GM10266 (cell line): ENCODE results near the gene CLN3.
"Not testable (repeated sequence)": the region's sequence is repeated elsewhere in the genome, so short reads cannot be mapped to it uniquely, and the experiment has no call there.

Source experiments
- DNase-seq: peaks from one replicate; pipeline ENCODE4 v3.0.0; 2012; ENCODE audit errors: extremely low spot score
- CTCF ChIP-seq: IDR thresholded peaks from 2 replicates; pipeline ENCODE4 v1.5.1; 2012; ENCODE audit warnings: mild to moderate bottlenecking, low read depth; ENCODE audit not compliant: control insufficient read depth, insufficient read depth; ENCODE audit errors: missing control alignments

CLN3 gene

GRCh38 chr16:28486266-28486665, 5.6 kb downstream of the CLN3 start:
- no peak for TF ChIP-seq CTCF

GRCh38 chr16:28483361-28483760, 8.5 kb downstream of the CLN3 start:
- DNase-seq, result not testable (repeated sequence)

More at GRCh38 chr16:28486266-28486665, 5.6 kb downstream of the CLN3 start:
- no peak for DNase-seq

- no peak for TF ChIP-seq CTCF
- no peak for DNase-seq
Observed at GRCh38 chr16:28482026-28482425, 9.8 kb downstream of the CLN3 start.

- no peak for TF ChIP-seq CTCF
- no peak for DNase-seq
Observed at GRCh38 chr16:28478506-28479180, 13.2 kb downstream of the CLN3 start.

GRCh38 chr16:28477311-28477920, 14.5 kb downstream of the CLN3 start:
- no peak for TF ChIP-seq CTCF
- DNase-seq, result no peak

- DNase-seq, result no peak
- no peak for TF ChIP-seq CTCF
Observed at GRCh38 chr16:28475221-28475620, 16.7 kb downstream of the CLN3 start.

- DNase-seq, result no peak
- TF ChIP-seq CTCF, result no peak
Observed at GRCh38 chr16:28473714-28474265, 18.1 kb downstream of the CLN3 start.

- DNase-seq, result not testable (repeated sequence)
Observed at GRCh38 chr16:28447081-28447480, 44.8 kb downstream of the CLN3 start.

- not testable (repeated sequence) for DNase-seq
Observed at GRCh38 chr16:28446388-28446787, 45.5 kb downstream of the CLN3 start.

- not testable (repeated sequence) for DNase-seq
Observed at GRCh38 chr16:28443943-28444342, 47.9 kb downstream of the CLN3 start.

- not testable (repeated sequence) for DNase-seq
Observed at GRCh38 chr16:28438899-28439298, 53.0 kb downstream of the CLN3 start.

- not testable (repeated sequence) for DNase-seq
Observed at GRCh38 chr16:28435340-28435739, 56.5 kb downstream of the CLN3 start.
